ENCODE results near the gene GPC5.
A peak's percentile ranks its signal among the peaks of the same experiment; 100 is the strongest.

The GPC5 gene

GRCh38 chr13:91355099-91355825 lies 43.2 kb upstream of the GPC5 start:
- Histone ChIP-seq H3K9me3 (ENCODE audit: insufficient read depth, low read length) (no peaks in the 10 kb centered on the region), H3K36me3 (replicated peaks; ENCODE audit: low read depth, low read length) (peaks cover 79% of the 10 kb centered on the region), H3K4me2 (ENCODE audit: low read length) (no peak overlapping the region), H3K9ac (ENCODE audit: low read length) (no peak overlapping the region), H3K4me1 (ENCODE audit: low read length) (peaks cover 64% of the 10 kb centered on the region), H3K27me3 (ENCODE audit: low read depth, low read length) (no peaks in the 10 kb centered on the region), H3K79me2 (ENCODE audit: low read length) (peaks cover 56% of the 10 kb centered on the region), H4K20me1 (ENCODE audit: insufficient read depth, low read length) (peaks cover 85% of the 10 kb centered on the region), H2AFZ (ENCODE audit: low read depth, low read length) (no peak overlapping the region), H3K27ac (ENCODE audit: low read length) (peak overlapping the region; percentile 64), H3K4me3 (ENCODE audit: low read length) (no peak overlapping the region)
- TF ChIP-seq EZH2phosphoT487 (IDR thresholded peaks at IDR 0.05; ENCODE audit: low read depth) (no peak), CTCF (IDR thresholded peaks at IDR 0.05; ENCODE audit: low read depth, low read length) (no peak)

GRCh38 chr13:91355826-91356710 lies 42.4 kb upstream of the GPC5 start:
- H4K20me1 ChIP-seq (ENCODE audit: insufficient read depth, low read length): peaks cover 80% of the 10 kb centered on the region
- no peaks in the 10 kb centered on the region for H3K27me3 ChIP-seq (ENCODE audit: low read depth, low read length)
- H3K9me3 ChIP-seq (ENCODE audit: insufficient read depth, low read length): no peaks in the 10 kb centered on the region
- TF ChIP-seq CTCF (IDR thresholded peaks at IDR 0.05; ENCODE audit: low read depth, low read length) (no peak), EZH2phosphoT487 (IDR thresholded peaks at IDR 0.05; ENCODE audit: low read depth) (no peak)
- H3K4me1 ChIP-seq (ENCODE audit: low read length): peaks cover 56% of the 10 kb centered on the region
- H3K36me3 ChIP-seq (replicated peaks; ENCODE audit: low read depth, low read length): peaks cover 71% of the 10 kb centered on the region
- no peak overlapping the region for H3K9ac ChIP-seq (ENCODE audit: low read length)
- no peak overlapping the region for H3K4me2 ChIP-seq (ENCODE audit: low read length)
- H3K79me2 ChIP-seq (ENCODE audit: low read length): peaks cover 48% of the 10 kb centered on the region
- no peak overlapping the region for H2AFZ ChIP-seq (ENCODE audit: low read depth, low read length)
- H3K4me3 ChIP-seq (ENCODE audit: low read length): no peak overlapping the region
- H3K27ac ChIP-seq (ENCODE audit: low read length): 0 out of 2 replicates have a peak overlapping the region, but pooled peaks have one; percentile 60

- Histone ChIP-seq H2AFZ (ENCODE audit: low read depth, low read length) (no peak overlapping the region), H3K27ac (ENCODE audit: low read length) (peak overlapping the region; percentile 60), H3K36me3 (replicated peaks; ENCODE audit: low read depth, low read length) (peaks cover 65% of the 10 kb centered on the region), H3K4me1 (ENCODE audit: low read length) (peaks cover 46% of the 10 kb centered on the region), H4K20me1 (ENCODE audit: insufficient read depth, low read length) (peaks cover 70% of the 10 kb centered on the region), H3K27me3 (ENCODE audit: low read depth, low read length) (no peaks in the 10 kb centered on the region), H3K79me2 (ENCODE audit: low read length) (peaks cover 38% of the 10 kb centered on the region), H3K4me3 (ENCODE audit: low read length) (no peak overlapping the region), H3K9me3 (ENCODE audit: insufficient read depth, low read length) (no peaks in the 10 kb centered on the region), H3K4me2 (ENCODE audit: low read length) (no peak overlapping the region), H3K9ac (ENCODE audit: low read length) (no peak overlapping the region)
- no peak for TF ChIP-seq CTCF (IDR thresholded peaks at IDR 0.05; ENCODE audit: low read depth, low read length)
- TF ChIP-seq EZH2phosphoT487 (IDR thresholded peaks at IDR 0.05; ENCODE audit: low read depth): no peak
Observed at GRCh38 chr13:91356919-91357612, 41.4 kb upstream of the GPC5 start.

Measured in OCI-LY3 (cell line).